Mesodermal cell (in vitro differentiated cells): Measurements from ENCODE around the gene ENO1.

Experiments used
- H3K27ac ChIP-seq: 2 replicates; pipeline ENCODE4 v1.7.0; 2013; ENCODE audit warnings: mild to moderate bottlenecking, low read depth, low read length, moderate library complexity; ENCODE audit not compliant: severe bottlenecking
- H3K36me3 ChIP-seq: 2 replicates; pipeline ENCODE4 v1.7.1; 2013; ENCODE audit warnings: mild to moderate bottlenecking, low read length, moderate library complexity; ENCODE audit not compliant: control insufficient read depth, insufficient read depth
- H3K4me1 ChIP-seq: one replicate; pipeline ENCODE4 v1.7.1; 2013; ENCODE audit warnings: mild to moderate bottlenecking, low read length; ENCODE audit not compliant: insufficient read depth, control insufficient read depth, poor library complexity, severe bottlenecking
- H3K4me3 ChIP-seq: 2 replicates; pipeline ENCODE4 v1.7.0; 2013; ENCODE audit warnings: low read length, control low read depth, mild to moderate bottlenecking; ENCODE audit not compliant: insufficient read depth, poor library complexity, severe bottlenecking; ENCODE audit errors: extremely low read depth
- H3K9me3 ChIP-seq: 2 replicates; pipeline ENCODE4 v1.7.1; 2013; ENCODE audit warnings: mild to moderate bottlenecking, low read length, moderate library complexity; ENCODE audit not compliant: control insufficient read depth
- WGBS, 2 experiments: methylation state at CpG; one replicate each; pipeline ENCODE4 v1.1.5; 2013; ENCODE audit warnings: missing lambda C conversion rate in 2 of 2; ENCODE audit not compliant: insufficient coverage in 2 of 2; 5-methylcytosine and 5-hydroxymethylcytosine counted together

The ENO1 gene

GRCh38 chr1:8860738-8861516 is 17.6 kb downstream of the ENO1 start:
- Histone ChIP-seq H3K4me1 (peaks cover 55% of the 10 kb centered on the region), H3K9me3 (no peaks in the 10 kb centered on the region), H3K36me3 (peaks cover 79% of the 10 kb centered on the region), H3K27ac (peak overlapping the region; percentile 53), H3K4me3 (no peak overlapping the region)
- WGBS, 2 experiments: 91 to 96% methylated on average over 18 to 21 of the region's 21 CpGs

- Histone ChIP-seq H3K9me3 (no peaks in the 10 kb centered on the region), H3K27ac (peak overlapping the region; percentile 88), H3K4me1 (peaks cover 54% of the 10 kb centered on the region), H3K4me3 (no peak overlapping the region), H3K36me3 (peaks cover 61% of the 10 kb centered on the region)
- WGBS, 2 experiments: 90% methylated on average over 9 to 10 of the region's 12 CpGs
Observed at GRCh38 chr1:8858888-8859706, 19.4 kb downstream of the ENO1 start.

DNA sequence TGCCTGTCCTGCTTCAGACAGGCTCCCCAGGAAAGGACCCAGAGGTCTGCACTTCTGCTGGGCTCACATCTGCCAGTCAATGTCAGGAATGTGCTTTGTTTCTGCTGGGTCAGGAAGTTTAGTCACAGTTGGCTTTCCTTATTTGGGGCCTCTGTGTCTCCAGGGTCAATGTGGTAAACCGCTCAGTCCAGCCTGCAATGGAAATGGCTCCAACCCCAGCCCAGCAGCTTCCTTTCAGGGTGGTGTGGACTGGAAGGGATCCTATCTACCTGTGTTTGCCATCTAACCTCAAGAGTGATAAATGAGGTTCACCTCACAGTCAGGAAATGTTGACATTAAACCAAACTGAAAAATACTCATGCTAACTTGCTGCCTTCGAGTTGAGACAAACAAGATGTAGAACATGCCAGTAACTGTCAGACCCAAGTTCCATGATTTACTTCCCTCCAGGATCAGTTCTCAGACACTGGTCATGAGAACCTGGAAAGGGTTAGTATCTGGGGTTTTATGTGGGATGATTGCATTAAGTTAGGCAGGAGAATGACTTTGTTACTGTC is 20.3 kb downstream of the ENO1 start:
- H3K9me3 ChIP-seq: no peaks in the 10 kb centered on the region
- peak overlapping the region; percentile 88 for H3K27ac ChIP-seq
- no peak overlapping the region for H3K4me3 ChIP-seq
- peaks cover 49% of the 10 kb centered on the region for H3K4me1 ChIP-seq
- peaks cover 51% of the 10 kb centered on the region for H3K36me3 ChIP-seq
- 46 to 83% methylated on average over 2 of the region's 2 CpGs for WGBS, 2 experiments

- peak overlapping the region; percentile 88 for H3K27ac ChIP-seq
- 90% methylated on average over 9 to 11 of the region's 14 CpGs for WGBS, 2 experiments
Observed at GRCh38 chr1:8856689-8857412, 21.6 kb downstream of the ENO1 start.

DNA sequence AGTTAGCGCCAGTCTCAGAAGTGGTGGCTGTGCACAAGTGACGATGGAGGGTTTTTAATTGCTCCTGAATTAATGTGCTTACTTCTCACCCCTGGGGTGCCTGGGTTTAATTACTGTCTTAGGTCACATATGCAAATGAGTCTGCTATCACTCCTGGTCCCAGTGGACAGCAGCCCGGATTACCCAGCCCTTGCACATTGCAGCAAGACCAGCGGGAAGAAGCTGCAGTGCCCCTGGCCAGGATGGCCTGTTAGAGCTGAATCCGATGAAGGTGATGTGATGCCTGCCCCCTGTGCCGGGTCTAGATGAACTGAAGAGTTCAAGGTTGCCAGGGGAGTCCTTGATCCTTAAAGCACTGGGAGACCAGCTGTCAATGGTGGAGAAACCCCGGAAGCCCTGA is 24.2 kb downstream of the ENO1 start:
- no peak overlapping the region for H3K4me3 ChIP-seq
- WGBS, 2 experiments: 92 to 94% methylated on average over 7 of the region's 7 CpGs
- peaks cover 20% of the 10 kb centered on the region for H3K36me3 ChIP-seq
- H3K27ac ChIP-seq: no peak overlapping the region
- H3K4me1 ChIP-seq: peaks cover 24% of the 10 kb centered on the region
- H3K9me3 ChIP-seq: no peaks in the 10 kb centered on the region

More at GRCh38 chr1:8856689-8857412, 21.6 kb downstream of the ENO1 start:
- H3K9me3 ChIP-seq: no peaks in the 10 kb centered on the region
- H3K4me3 ChIP-seq: no peak overlapping the region
- peaks cover 41% of the 10 kb centered on the region for H3K4me1 ChIP-seq
- H3K36me3 ChIP-seq: peaks cover 38% of the 10 kb centered on the region

GRCh38 chr1:8851060-8851459 is 27.4 kb downstream of the ENO1 start:
- Histone ChIP-seq H3K27ac (no peak overlapping the region), H3K4me1 (no peaks in the 10 kb centered on the region), H3K9me3 (no peaks in the 10 kb centered on the region), H3K4me3 (no peak overlapping the region), H3K36me3 (peaks cover under 1% of the 10 kb centered on the region)
- 90 to 100% methylated on average over 2 of the region's 5 CpGs for WGBS, 2 experiments

DNA sequence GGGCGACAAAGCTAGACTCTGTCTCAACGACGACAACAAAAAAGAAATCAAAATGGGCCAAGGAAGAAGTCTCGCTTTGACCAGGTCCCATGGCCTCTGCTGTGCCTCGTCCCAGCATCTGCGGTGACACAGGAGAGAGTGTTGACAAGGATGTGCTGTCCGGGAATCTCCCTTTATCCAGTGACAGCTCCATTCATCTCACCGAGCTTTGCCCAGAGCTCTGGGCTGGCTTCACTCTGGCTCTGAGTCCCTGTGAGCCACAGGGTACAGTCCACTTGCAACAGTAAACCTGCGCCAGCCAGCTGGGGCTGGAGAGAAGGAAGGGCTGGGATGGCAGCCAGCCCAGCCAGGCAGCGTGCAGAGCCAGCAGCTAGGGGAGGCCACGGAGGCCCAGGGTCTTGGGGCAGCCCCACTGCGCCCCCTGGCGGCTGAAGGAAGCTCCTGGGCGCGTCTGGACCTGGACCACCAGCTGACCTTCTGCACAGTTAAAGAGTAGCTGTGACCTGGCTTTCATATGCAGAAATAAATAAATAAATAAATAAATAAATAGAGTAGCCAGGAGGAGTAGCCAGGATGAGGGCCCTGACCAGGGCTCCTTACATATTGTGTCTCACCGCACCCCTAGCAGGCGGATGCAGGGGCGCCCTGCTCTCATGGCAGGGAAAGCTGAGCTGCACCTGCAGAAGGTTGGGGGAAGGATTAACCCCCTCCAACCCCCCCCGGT is 29.7 kb downstream of the ENO1 start:
- no peak overlapping the region for H3K27ac ChIP-seq
- 56 to 67% methylated on average over 15 to 17 of the region's 19 CpGs for WGBS, 2 experiments

GRCh38 chr1:8847990-8848389 is 30.5 kb downstream of the ENO1 start:
- WGBS, 2 experiments: 95 to 96% methylated on average over 5 of the region's 5 CpGs
- H3K27ac ChIP-seq: no peak overlapping the region

More for the DNA sequence above, 29.7 kb downstream of the ENO1 start:
- Histone ChIP-seq H3K4me1 (no peaks in the 10 kb centered on the region), H3K9me3 (no peaks in the 10 kb centered on the region), H3K36me3 (no peaks in the 10 kb centered on the region), H3K4me3 (no peak overlapping the region)

DNA sequence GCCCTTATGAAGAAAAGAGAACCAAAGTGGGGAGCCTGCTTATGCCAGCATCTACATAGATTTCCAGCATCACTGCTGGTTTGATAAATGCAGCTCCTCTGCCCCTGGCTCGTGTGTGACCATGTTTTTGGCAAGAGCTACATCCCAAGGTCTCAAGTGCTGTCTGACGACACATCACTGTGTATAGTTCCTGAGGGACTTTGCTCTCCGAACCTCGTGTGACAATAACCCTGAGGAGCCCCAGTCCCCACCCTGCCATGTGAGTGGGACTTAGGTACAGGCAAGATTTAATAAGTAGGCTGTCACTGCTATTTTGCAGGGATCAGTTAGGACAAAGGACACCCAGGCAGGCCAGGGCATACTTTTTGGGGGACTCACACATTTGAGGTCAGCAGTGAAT is 32.2 kb downstream of the ENO1 start:
- WGBS, 2 experiments: 88 to 91% methylated on average over 3 to 4 of the region's 4 CpGs
- H3K36me3 ChIP-seq: no peaks in the 10 kb centered on the region
- H3K4me3 ChIP-seq: no peak overlapping the region
- no peaks in the 10 kb centered on the region for H3K9me3 ChIP-seq
- H3K4me1 ChIP-seq: no peaks in the 10 kb centered on the region
- H3K27ac ChIP-seq: no peak overlapping the region

More at GRCh38 chr1:8847990-8848389, 30.5 kb downstream of the ENO1 start:
- Histone ChIP-seq H3K36me3 (no peaks in the 10 kb centered on the region), H3K4me3 (no peak overlapping the region), H3K4me1 (no peaks in the 10 kb centered on the region), H3K9me3 (no peaks in the 10 kb centered on the region)
